ENCODE measurements around the gene CDH20.

Gene CDH20

GRCh38 chr18:61528961-61529360 lies 195.7 kb downstream of the CDH20 start:
- Histone ChIP-seq H3K9me3 (ENCODE audit: control insufficient read depth, low read length) (no peaks in the 10 kb centered on the region), H3K4me1 (ENCODE audit: control insufficient read depth, insufficient read depth, low read length, poor library complexity, severe bottlenecking) (no peaks in the 10 kb centered on the region), H3K27ac (ENCODE audit: low read depth, low read length, severe bottlenecking) (no peak overlapping the region), H3K36me3 (ENCODE audit: control insufficient read depth, insufficient read depth, low read length) (no peaks in the 10 kb centered on the region), H3K4me3 (ENCODE audit: extremely low read depth, insufficient read depth, low read length, poor library complexity, severe bottlenecking) (no peak overlapping the region)
- 87 to 89% methylated on average over 2 to 3 of the region's 6 CpGs for WGBS, 2 experiments (ENCODE audit: insufficient coverage in 2 of 2)

- WGBS, 2 experiments (ENCODE audit: insufficient coverage in 2 of 2) = 100% methylated on average over 1 of the region's 4 CpGs; no CpG with 5 or more reads in 1 of the 2 experiments
- no peak overlapping the region for H3K4me3 ChIP-seq (ENCODE audit: extremely low read depth, insufficient read depth, low read length, poor library complexity, severe bottlenecking)
- H3K9me3 ChIP-seq (ENCODE audit: control insufficient read depth, low read length) = no peaks in the 10 kb centered on the region
- no peaks in the 10 kb centered on the region for H3K4me1 ChIP-seq (ENCODE audit: control insufficient read depth, insufficient read depth, low read length, poor library complexity, severe bottlenecking)
- H3K27ac ChIP-seq (ENCODE audit: low read depth, low read length, severe bottlenecking) = no peak overlapping the region
- H3K36me3 ChIP-seq (ENCODE audit: control insufficient read depth, insufficient read depth, low read length) = no peaks in the 10 kb centered on the region
Observed at GRCh38 chr18:61530681-61531080, 197.5 kb downstream of the CDH20 start.

DNA sequence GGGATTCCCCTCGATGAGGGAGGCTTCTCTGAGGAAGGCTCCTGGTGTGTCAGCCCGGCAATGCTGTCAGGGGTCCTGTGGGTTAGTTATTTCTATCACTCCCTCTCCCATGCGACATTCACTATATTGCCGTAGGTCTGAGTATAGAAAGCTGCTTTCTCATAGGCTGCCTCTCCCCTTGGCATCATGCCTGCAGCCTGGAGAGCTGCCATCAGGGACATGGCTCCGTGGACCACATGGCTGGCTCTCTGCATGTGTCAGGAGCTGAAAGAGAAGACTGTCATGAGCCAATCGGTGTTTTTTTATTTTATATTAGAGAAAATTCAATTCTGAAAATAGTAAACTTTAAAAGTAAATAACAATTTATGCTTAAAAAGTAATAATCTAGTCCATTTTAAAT lies 198.0 kb downstream of the CDH20 start:
- H3K4me1 ChIP-seq (ENCODE audit: control insufficient read depth, insufficient read depth, low read length, poor library complexity, severe bottlenecking) = no peaks in the 10 kb centered on the region
- no peak overlapping the region for H3K27ac ChIP-seq (ENCODE audit: low read depth, low read length, severe bottlenecking)
- no peaks in the 10 kb centered on the region for H3K9me3 ChIP-seq (ENCODE audit: control insufficient read depth, low read length)
- WGBS, 2 experiments (ENCODE audit: insufficient coverage in 2 of 2) = 80 to 100% methylated on average over 2 of the region's 6 CpGs
- H3K4me3 ChIP-seq (ENCODE audit: extremely low read depth, insufficient read depth, low read length, poor library complexity, severe bottlenecking) = no peak overlapping the region
- no peaks in the 10 kb centered on the region for H3K36me3 ChIP-seq (ENCODE audit: control insufficient read depth, insufficient read depth, low read length)

DNA sequence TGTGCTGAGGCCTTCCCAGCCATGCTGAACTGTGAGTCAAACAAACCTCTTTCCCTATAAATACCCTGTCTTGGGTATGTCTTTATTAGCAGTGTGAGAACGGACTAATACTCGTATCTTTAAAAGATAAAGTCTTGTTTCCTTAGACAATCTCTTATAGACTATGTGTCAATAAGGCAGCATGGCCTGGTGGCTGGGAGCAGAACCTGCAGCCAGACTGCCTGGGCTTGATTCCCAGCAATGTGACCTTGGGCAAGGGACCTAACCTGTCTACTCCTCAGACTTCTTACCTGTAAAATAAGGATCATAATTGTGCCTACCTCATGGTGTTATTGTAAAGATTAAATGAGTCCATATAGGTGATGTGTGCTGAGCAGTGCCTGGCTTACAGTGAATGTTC lies 198.7 kb downstream of the CDH20 start:
- Histone ChIP-seq H3K4me3 (ENCODE audit: extremely low read depth, insufficient read depth, low read length, poor library complexity, severe bottlenecking) (no peak overlapping the region), H3K36me3 (ENCODE audit: control insufficient read depth, insufficient read depth, low read length) (no peaks in the 10 kb centered on the region), H3K9me3 (ENCODE audit: control insufficient read depth, low read length) (no peaks in the 10 kb centered on the region), H3K27ac (ENCODE audit: low read depth, low read length, severe bottlenecking) (no peak overlapping the region), H3K4me1 (ENCODE audit: control insufficient read depth, insufficient read depth, low read length, poor library complexity, severe bottlenecking) (no peaks in the 10 kb centered on the region)
- no CpG with 5 or more reads among the region's 2 CpGs for WGBS, 2 experiments (ENCODE audit: insufficient coverage in 2 of 2)

GRCh38 chr18:61535401-61535800 lies 202.2 kb downstream of the CDH20 start:
- no peak overlapping the region for H3K27ac ChIP-seq (ENCODE audit: low read depth, low read length, severe bottlenecking)
- H3K36me3 ChIP-seq (ENCODE audit: control insufficient read depth, insufficient read depth, low read length) = no peaks in the 10 kb centered on the region
- no peaks in the 10 kb centered on the region for H3K9me3 ChIP-seq (ENCODE audit: control insufficient read depth, low read length)
- H3K4me3 ChIP-seq (ENCODE audit: extremely low read depth, insufficient read depth, low read length, poor library complexity, severe bottlenecking) = no peak overlapping the region
- no peaks in the 10 kb centered on the region for H3K4me1 ChIP-seq (ENCODE audit: control insufficient read depth, insufficient read depth, low read length, poor library complexity, severe bottlenecking)
- 83 to 86% methylated on average over 1 of the region's 4 CpGs for WGBS, 2 experiments (ENCODE audit: insufficient coverage in 2 of 2)

GRCh38 chr18:61541673-61542072 lies 208.4 kb downstream of the CDH20 start:
- Histone ChIP-seq H3K27ac (ENCODE audit: low read depth, low read length, severe bottlenecking) (no peak overlapping the region), H3K9me3 (ENCODE audit: control insufficient read depth, low read length) (no peaks in the 10 kb centered on the region), H3K4me3 (ENCODE audit: extremely low read depth, insufficient read depth, low read length, poor library complexity, severe bottlenecking) (no peak overlapping the region), H3K4me1 (ENCODE audit: control insufficient read depth, insufficient read depth, low read length, poor library complexity, severe bottlenecking) (peaks cover 4% of the 10 kb centered on the region), H3K36me3 (ENCODE audit: control insufficient read depth, insufficient read depth, low read length) (no peaks in the 10 kb centered on the region)
- 82% methylated on average over 6 of the region's 7 CpGs for WGBS, 2 experiments (ENCODE audit: insufficient coverage in 2 of 2)

DNA sequence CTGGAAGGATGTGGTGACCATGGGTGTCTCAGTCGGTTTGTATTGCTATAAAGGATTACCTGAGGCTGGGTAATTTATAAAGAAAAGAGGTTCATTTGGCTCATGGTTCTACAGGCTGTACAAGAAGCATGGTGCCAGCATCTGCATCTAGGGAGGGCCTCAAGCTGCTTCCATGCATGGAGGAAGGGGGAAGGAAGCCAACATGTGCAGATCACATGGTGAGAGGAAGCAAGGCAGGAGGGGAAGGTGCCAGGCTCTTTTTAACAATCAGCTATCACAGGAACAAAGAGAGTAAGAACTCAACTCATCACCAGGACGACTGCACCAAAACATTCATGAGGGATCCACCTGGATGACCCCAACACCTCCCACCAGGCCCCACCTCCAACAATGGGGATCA lies 209.4 kb downstream of the CDH20 start:
- 80 to 100% methylated on average over 2 of the region's 2 CpGs for WGBS, 2 experiments (ENCODE audit: insufficient coverage in 2 of 2)
- H3K4me3 ChIP-seq (ENCODE audit: extremely low read depth, insufficient read depth, low read length, poor library complexity, severe bottlenecking) = no peak overlapping the region
- H3K36me3 ChIP-seq (ENCODE audit: control insufficient read depth, insufficient read depth, low read length) = no peaks in the 10 kb centered on the region
- H3K9me3 ChIP-seq (ENCODE audit: control insufficient read depth, low read length) = no peaks in the 10 kb centered on the region
- H3K27ac ChIP-seq (ENCODE audit: low read depth, low read length, severe bottlenecking) = no peak overlapping the region
- H3K4me1 ChIP-seq (ENCODE audit: control insufficient read depth, insufficient read depth, low read length, poor library complexity, severe bottlenecking) = peaks cover 4% of the 10 kb centered on the region

- no peaks in the 10 kb centered on the region for H3K9me3 ChIP-seq (ENCODE audit: control insufficient read depth, low read length)
- 69 to 90% methylated on average over 1 of the region's 1 CpG for WGBS, 2 experiments (ENCODE audit: insufficient coverage in 2 of 2)
- peaks cover 4% of the 10 kb centered on the region for H3K4me1 ChIP-seq (ENCODE audit: control insufficient read depth, insufficient read depth, low read length, poor library complexity, severe bottlenecking)
- H3K27ac ChIP-seq (ENCODE audit: low read depth, low read length, severe bottlenecking) = no peak overlapping the region
- H3K4me3 ChIP-seq (ENCODE audit: extremely low read depth, insufficient read depth, low read length, poor library complexity, severe bottlenecking) = no peak overlapping the region
- H3K36me3 ChIP-seq (ENCODE audit: control insufficient read depth, insufficient read depth, low read length) = no peaks in the 10 kb centered on the region
Observed at GRCh38 chr18:61543518-61543917, 210.3 kb downstream of the CDH20 start.

DNA sequence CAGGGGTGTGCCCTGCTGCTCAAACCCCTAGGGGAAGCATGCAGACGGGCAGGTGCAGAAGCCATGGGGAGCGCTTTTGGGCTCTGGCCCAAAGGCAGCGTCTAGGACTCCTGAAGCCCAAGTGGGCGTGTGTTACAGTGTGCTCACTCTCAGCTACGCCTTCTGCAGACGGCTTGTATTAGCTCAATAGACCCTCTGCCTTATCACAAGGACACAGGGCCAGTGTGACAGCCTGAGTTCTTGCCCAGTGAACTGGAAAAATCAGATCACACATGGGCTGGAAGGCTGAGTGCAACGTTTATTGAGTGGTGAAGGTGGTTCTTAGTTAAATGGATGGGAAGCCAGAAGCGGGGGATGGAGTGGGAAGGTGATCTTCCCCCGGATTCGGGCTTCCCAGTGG lies 210.9 kb downstream of the CDH20 start:
- Histone ChIP-seq H3K4me3 (ENCODE audit: extremely low read depth, insufficient read depth, low read length, poor library complexity, severe bottlenecking) (no peak overlapping the region), H3K27ac (ENCODE audit: low read depth, low read length, severe bottlenecking) (no peak overlapping the region), H3K4me1 (ENCODE audit: control insufficient read depth, insufficient read depth, low read length, poor library complexity, severe bottlenecking) (peaks cover 4% of the 10 kb centered on the region), H3K36me3 (ENCODE audit: control insufficient read depth, insufficient read depth, low read length) (no peaks in the 10 kb centered on the region), H3K9me3 (ENCODE audit: control insufficient read depth, low read length) (no peaks in the 10 kb centered on the region)
- 89 to 91% methylated on average over 8 to 10 of the region's 10 CpGs for WGBS, 2 experiments (ENCODE audit: insufficient coverage in 2 of 2)

GRCh38 chr18:61545281-61546245 lies 212.3 kb downstream of the CDH20 start:
- Histone ChIP-seq H3K4me3 (ENCODE audit: extremely low read depth, insufficient read depth, low read length, poor library complexity, severe bottlenecking) (no peak overlapping the region), H3K27ac (ENCODE audit: low read depth, low read length, severe bottlenecking) (no peak overlapping the region), H3K9me3 (ENCODE audit: control insufficient read depth, low read length) (no peaks in the 10 kb centered on the region), H3K4me1 (ENCODE audit: control insufficient read depth, insufficient read depth, low read length, poor library complexity, severe bottlenecking) (peaks cover 4% of the 10 kb centered on the region), H3K36me3 (ENCODE audit: control insufficient read depth, insufficient read depth, low read length) (no peaks in the 10 kb centered on the region)
- WGBS, 2 experiments (ENCODE audit: insufficient coverage in 2 of 2) = 91 to 94% methylated on average over 4 to 5 of the region's 9 CpGs

GRCh38 chr18:61546590-61546989 lies 213.4 kb downstream of the CDH20 start:
- peaks cover 2% of the 10 kb centered on the region for H3K4me1 ChIP-seq (ENCODE audit: control insufficient read depth, insufficient read depth, low read length, poor library complexity, severe bottlenecking)
- H3K27ac ChIP-seq (ENCODE audit: low read depth, low read length, severe bottlenecking) = no peak overlapping the region
- no peaks in the 10 kb centered on the region for H3K36me3 ChIP-seq (ENCODE audit: control insufficient read depth, insufficient read depth, low read length)
- no peaks in the 10 kb centered on the region for H3K9me3 ChIP-seq (ENCODE audit: control insufficient read depth, low read length)
- no peak overlapping the region for H3K4me3 ChIP-seq (ENCODE audit: extremely low read depth, insufficient read depth, low read length, poor library complexity, severe bottlenecking)
- WGBS, 2 experiments (ENCODE audit: insufficient coverage in 2 of 2) = 83 to 88% methylated on average over 2 to 3 of the region's 3 CpGs

All from mesodermal cell (in vitro differentiated cells).